ENCODE data around the gene BLNK. TPM values are rescaled to one million over a fixed set of nuclear protein-coding genes. Genes with fewer than 3 reads are reported as not detected.

The BLNK gene
- total RNA-seq, 2 donors from 2014 or later, result not detected

- Mint-ChIP-seq H3K27ac (no peak overlapping the region), H3K9me3 (no peaks in the 10 kb centered on the region), H3K36me3 (no peaks in the 10 kb centered on the region)
- DNase-seq (ENCODE audit: low spot score in 2 of 2) (no peak), ATAC-seq (no peak)
These were observed 1.2 kb upstream of the BLNK start for GRCh38 chr10:96272316-96273280.

- ATAC-seq (no peak), DNase-seq (ENCODE audit: low spot score in 2 of 2) (no peak)
- H3K27ac Mint-ChIP-seq, result no peak overlapping the region
- H3K36me3 Mint-ChIP-seq, result no peaks in the 10 kb centered on the region
- no peaks in the 10 kb centered on the region for H3K9me3 Mint-ChIP-seq
These were observed 798 bp downstream of the BLNK start for GRCh38 chr10:96270571-96270970.

GRCh38 chr10:96269438-96270300 lies 1.7 kb downstream of the BLNK start:
- Mint-ChIP-seq H3K9me3 (no peaks in the 10 kb centered on the region), H3K27ac (no peak overlapping the region), H3K36me3 (no peaks in the 10 kb centered on the region)
- DNase-seq (ENCODE audit: low spot score in 2 of 2) (no peak), ATAC-seq (no peak)

- ATAC-seq (no peak), DNase-seq (ENCODE audit: low spot score in 2 of 2) (no peak)
- Mint-ChIP-seq H3K9me3 (no peaks in the 10 kb centered on the region), H3K36me3 (no peaks in the 10 kb centered on the region), H3K27ac (no peak overlapping the region)
These were observed 2.9 kb downstream of the BLNK start for GRCh38 chr10:96268341-96268909.

GRCh38 chr10:96267234-96267705 lies 4.1 kb downstream of the BLNK start:
- ATAC-seq (peak in 1 of 2 donors; percentile 66), DNase-seq (ENCODE audit: low spot score in 2 of 2) (no peak)
- Mint-ChIP-seq H3K27ac (no peak overlapping the region), H3K36me3 (no peaks in the 10 kb centered on the region), H3K9me3 (no peaks in the 10 kb centered on the region)

GRCh38 chr10:96266118-96266770 lies 5.1 kb downstream of the BLNK start:
- Mint-ChIP-seq H3K27ac (no peak overlapping the region), H3K36me3 (no peaks in the 10 kb centered on the region), H3K9me3 (no peaks in the 10 kb centered on the region)
- ATAC-seq, result no peak
- no peak for DNase-seq (ENCODE audit: low spot score in 2 of 2)

- no peaks in the 10 kb centered on the region for H3K9me3 Mint-ChIP-seq
- ATAC-seq (no peak), DNase-seq (ENCODE audit: low spot score in 2 of 2) (no peak)
- H3K36me3 Mint-ChIP-seq, result no peaks in the 10 kb centered on the region
- H3K27ac Mint-ChIP-seq, result no peak overlapping the region
These were observed 6.4 kb downstream of the BLNK start for GRCh38 chr10:96264938-96265337.

- Mint-ChIP-seq H3K36me3 (no peaks in the 10 kb centered on the region), H3K27ac (peak overlapping the region in 1 of 2 donors; percentile 70), H3K9me3 (no peaks in the 10 kb centered on the region)
- ATAC-seq (no peak), DNase-seq (ENCODE audit: low spot score in 2 of 2) (no peak)
These were observed 7.7 kb downstream of the BLNK start for GRCh38 chr10:96263669-96264068.

- H3K36me3 Mint-ChIP-seq, result no peaks in the 10 kb centered on the region
- DNase-seq (ENCODE audit: low spot score in 2 of 2) (no peak), ATAC-seq (no peak)
- no peaks in the 10 kb centered on the region for H3K9me3 Mint-ChIP-seq
- H3K27ac Mint-ChIP-seq, result peak overlapping the region in 1 of 2 donors; percentile 70
These were observed 8.2 kb downstream of the BLNK start for GRCh38 chr10:96263176-96263575.

GRCh38 chr10:96261930-96262329 lies 9.4 kb downstream of the BLNK start:
- H3K36me3 Mint-ChIP-seq, result no peaks in the 10 kb centered on the region
- H3K9me3 Mint-ChIP-seq, result no peaks in the 10 kb centered on the region
- no peak for DNase-seq (ENCODE audit: low spot score in 2 of 2)
- ATAC-seq, result no peak
- H3K27ac Mint-ChIP-seq, result no peak overlapping the region

GRCh38 chr10:96261132-96261531 lies 10.2 kb downstream of the BLNK start:
- DNase-seq (ENCODE audit: low spot score in 2 of 2), result no peak
- no peaks in the 10 kb centered on the region for H3K9me3 Mint-ChIP-seq

GRCh38 chr10:96260014-96260413 lies 11.4 kb downstream of the BLNK start:
- H3K27ac Mint-ChIP-seq, result no peak overlapping the region
- DNase-seq (ENCODE audit: low spot score in 2 of 2) (no peak), ATAC-seq (no peak)
- no peaks in the 10 kb centered on the region for H3K36me3 Mint-ChIP-seq
- H3K9me3 Mint-ChIP-seq, result no peaks in the 10 kb centered on the region

More at GRCh38 chr10:96261132-96261531, 10.2 kb downstream of the BLNK start:
- no peak for ATAC-seq
- no peaks in the 10 kb centered on the region for H3K36me3 Mint-ChIP-seq
- H3K27ac Mint-ChIP-seq, result no peak overlapping the region

- Mint-ChIP-seq H3K36me3 (no peaks in the 10 kb centered on the region), H3K27ac (peak overlapping the region in 1 of 2 donors; percentile 58), H3K9me3 (no peaks in the 10 kb centered on the region)
- ATAC-seq (no peak), DNase-seq (ENCODE audit: low spot score in 2 of 2) (no peak)
These were observed 12.2 kb downstream of the BLNK start for GRCh38 chr10:96259150-96259549.

GRCh38 chr10:96257944-96258343 lies 13.4 kb downstream of the BLNK start:
- Mint-ChIP-seq H3K9me3 (no peaks in the 10 kb centered on the region), H3K36me3 (no peaks in the 10 kb centered on the region), H3K27ac (no peak overlapping the region)
- DNase-seq (ENCODE audit: low spot score in 2 of 2) (no peak), ATAC-seq (no peak)

GRCh38 chr10:96255549-96256333 lies 15.6 kb downstream of the BLNK start:
- no peak for ATAC-seq
- Mint-ChIP-seq H3K9me3 (no peaks in the 10 kb centered on the region), H3K27ac (no peak overlapping the region), H3K36me3 (no peaks in the 10 kb centered on the region)
- DNase-seq (ENCODE audit: low spot score in 2 of 2), result no peak

GRCh38 chr10:96254976-96255375 lies 16.4 kb downstream of the BLNK start:
- DNase-seq (ENCODE audit: low spot score in 2 of 2) (no peak), ATAC-seq (no peak)
- H3K27ac Mint-ChIP-seq, result no peak overlapping the region
- no peaks in the 10 kb centered on the region for H3K36me3 Mint-ChIP-seq
- no peaks in the 10 kb centered on the region for H3K9me3 Mint-ChIP-seq
